ENCODE data around the gene IARS2. TPM values are rescaled to one million over a fixed set of nuclear protein-coding genes. Genes with fewer than 3 reads are reported as not detected.

Gene IARS2
- total RNA-seq, 4 donors from 2014 or later, result 54.8 to 87.7 (median 75.4) TPM

GRCh38 chr1:220137019-220137786, 43.3 kb downstream of the IARS2 start:
- no peak for DNase-seq (ENCODE audit: extremely low spot score)
- intact Hi-C loops (cut with DNase I), result no loop called here
- Histone ChIP-seq H3K36me3 (peaks cover 10 to 98% (median 74%) of the 10 kb centered on the region in 4 donors), H3K27ac (replicated peaks in 1 of 4) (peak overlapping the region in 2 of 4 donors; percentile 9 to 41), H3K4me1 (no peaks in the 10 kb centered on the region), H3K4me3 (peak overlapping the region in 1 of 4 donors; percentile 1), H3K27me3 (no peaks in the 10 kb centered on the region), H3K9me3 (no peaks in the 10 kb centered on the region)
- 69% methylated on average over 9 of the region's 9 CpGs for WGBS
- TF ChIP-seq POLR2A (IDR thresholded peaks at IDR 0.05; ENCODE audit: low read depth) (no peak), EP300 (IDR thresholded peaks at IDR 0.05) (no peak), CTCF (IDR thresholded peaks at IDR 0.05) (no peak), POLR2AphosphoS5 (IDR thresholded peaks at IDR 0.05) (no peak)

DNA sequence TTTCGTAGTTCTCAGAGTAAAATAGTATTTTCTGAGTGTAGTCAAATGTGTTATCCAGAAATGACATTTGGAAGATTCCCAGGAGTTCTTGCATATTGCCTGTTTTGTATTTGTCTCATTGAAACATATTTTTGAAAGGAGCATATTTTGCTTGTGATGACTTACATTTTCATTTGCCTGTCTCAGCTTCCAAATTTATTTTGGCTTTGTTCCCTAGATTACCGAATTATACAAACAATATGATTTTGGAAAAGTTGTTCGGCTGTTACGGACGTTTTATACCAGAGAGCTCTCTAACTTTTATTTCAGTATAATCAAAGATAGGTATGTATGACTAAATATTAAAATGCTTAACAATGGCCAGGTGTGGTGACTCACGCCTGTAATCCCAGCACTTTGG, 46.0 kb downstream of the IARS2 start:
- no peaks in the 10 kb centered on the region for H3K9me3 ChIP-seq
- TF ChIP-seq POLR2AphosphoS5 (IDR thresholded peaks at IDR 0.05), result no peak
- no peak for TF ChIP-seq CTCF (IDR thresholded peaks at IDR 0.05)
- TF ChIP-seq POLR2A (IDR thresholded peaks at IDR 0.05; ENCODE audit: low read depth), result no peak
- TF ChIP-seq EP300 (IDR thresholded peaks at IDR 0.05), result no peak
- peaks cover 1 to 79% (median 57%) of the 10 kb centered on the region in 4 donors for H3K36me3 ChIP-seq
- H3K27me3 ChIP-seq, result no peaks in the 10 kb centered on the region
- H3K4me3 ChIP-seq, result no peak overlapping the region
- H3K4me1 ChIP-seq, result no peaks in the 10 kb centered on the region
- intact Hi-C loops (cut with DNase I), result no loop called here
- no peak for DNase-seq (ENCODE audit: extremely low spot score)
- no peak overlapping the region for H3K27ac ChIP-seq (replicated peaks in 1 of 4)
- WGBS, result 79% methylated on average over 6 of the region's 6 CpGs

DNA sequence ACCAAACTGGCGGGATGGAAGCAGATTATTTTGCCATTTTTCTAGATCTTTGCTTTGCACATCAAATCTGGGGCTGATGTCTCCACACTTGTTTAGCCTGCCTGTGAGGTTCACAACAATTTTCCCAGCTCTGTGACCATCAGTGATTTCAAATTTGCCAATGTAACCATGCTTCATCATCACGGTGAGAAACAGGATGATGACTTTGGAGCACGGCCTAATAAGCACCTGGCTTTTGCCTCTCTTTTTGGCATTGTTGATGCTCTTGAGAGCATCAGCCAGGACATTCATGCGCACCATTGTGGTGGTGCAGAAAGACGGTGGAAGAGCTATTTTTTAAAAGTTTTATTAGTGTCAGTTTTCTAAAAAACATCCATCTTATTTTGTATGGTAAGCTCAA, 50.1 kb downstream of the IARS2 start:
- WGBS, result 89% methylated on average over 5 of the region's 5 CpGs
- Histone ChIP-seq H3K9me3 (no peaks in the 10 kb centered on the region), H3K27ac (replicated peaks in 1 of 4) (no peak overlapping the region), H3K4me3 (no peak overlapping the region), H3K36me3 (peaks cover 3 to 62% (median 38%) of the 10 kb centered on the region in 4 donors), H3K4me1 (peaks cover 0 to 18% (median 16%) of the 10 kb centered on the region in 4 donors), H3K27me3 (no peaks in the 10 kb centered on the region)
- intact Hi-C loops (cut with DNase I), result no loop called here
- DNase-seq (ENCODE audit: extremely low spot score), result no peak
- TF ChIP-seq POLR2AphosphoS5 (IDR thresholded peaks at IDR 0.05) (no peak), POLR2A (IDR thresholded peaks at IDR 0.05; ENCODE audit: low read depth) (no peak), CTCF (IDR thresholded peaks at IDR 0.05) (no peak), EP300 (IDR thresholded peaks at IDR 0.05) (no peak)

- peaks cover 17 to 51% (median 44%) of the 10 kb centered on the region in 4 donors for H3K4me1 ChIP-seq
- WGBS, result 100% methylated on average over 1 of the region's 1 CpG
- no peaks in the 10 kb centered on the region for H3K9me3 ChIP-seq
- DNase-seq (ENCODE audit: extremely low spot score), result no peak
- H3K27ac ChIP-seq (replicated peaks in 1 of 4), result peak overlapping the region; percentile 6 to 40 (median 15)
- H3K4me3 ChIP-seq, result no peak overlapping the region
- H3K27me3 ChIP-seq, result no peaks in the 10 kb centered on the region
- intact Hi-C loops (cut with DNase I), result no loop called here
- peaks cover 3 to 63% (median 26%) of the 10 kb centered on the region in 4 donors for H3K36me3 ChIP-seq
- TF ChIP-seq CTCF (IDR thresholded peaks at IDR 0.05), result no peak
- no peak for TF ChIP-seq EP300 (IDR thresholded peaks at IDR 0.05)
- no peak for TF ChIP-seq POLR2AphosphoS5 (IDR thresholded peaks at IDR 0.05)
- TF ChIP-seq POLR2A (IDR thresholded peaks at IDR 0.05; ENCODE audit: low read depth), result no peak
Observed at GRCh38 chr1:220149742-220150141, 55.8 kb downstream of the IARS2 start.
